Measurements from ENCODE around the gene PGAP3. TPM values are rescaled to one million over a fixed set of nuclear protein-coding genes. Genes with fewer than 3 reads are reported as not detected.

Gene PGAP3
- total and polyA plus RNA-seq, 3 experiments from 2014 or later, result 11.8 to 22.4 (median 12.1) TPM

DNA sequence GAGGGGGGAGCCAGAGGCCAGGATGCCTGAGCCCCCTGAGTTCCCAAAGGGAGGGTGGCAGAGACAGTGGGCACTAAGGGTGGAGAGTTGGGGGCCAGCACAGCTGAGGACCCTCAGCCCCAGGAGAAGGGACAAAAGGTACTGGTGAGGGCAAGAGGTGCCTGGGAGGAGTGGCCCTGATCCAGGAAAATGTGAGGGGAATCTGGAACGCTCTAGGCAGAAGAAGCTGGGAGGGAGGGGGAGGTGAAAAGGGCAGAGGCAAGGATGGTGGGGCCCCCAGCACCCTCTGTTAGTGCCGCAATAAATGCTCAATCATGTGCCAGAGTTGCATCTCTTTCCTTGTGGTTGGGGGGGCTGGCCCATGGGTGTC is 21.6 kb downstream of the PGAP3 start:
- H3K27ac Mint-ChIP-seq, result peak overlapping the region in 1 of 8 donors; percentile 72
- no peak overlapping the region for H3K27ac ChIP-seq (ENCODE audit: low read depth, low read length)
- H3K36me3 Mint-ChIP-seq, result peaks cover 0 to 18% (median 2%) of the 10 kb centered on the region in 3 donors
- CTCF ChIA-PET, result interaction anchor here (0.9 to 9.1 kb wide), 6 partner anchors 11 to 314 kb away, joined by 3 to 60 read pairs (median 4); partner anchors contain the start of gene PSMD3
- H3K36me3 ChIP-seq (ENCODE audit: insufficient read depth, low read length), result peaks cover 6% of the 10 kb centered on the region
- H3K9me3 ChIP-seq (ENCODE audit: low read length), result no peaks in the 10 kb centered on the region
- H3K4me3 ChIP-seq (ENCODE audit: low read length), result no peak overlapping the region
- no peaks in the 10 kb centered on the region for H3K27me3 ChIP-seq (ENCODE audit: insufficient read depth, low read length, poor library complexity, severe bottlenecking)
- peak overlapping the region in 1 of 7 donors; percentile 28 for H3K4me3 Mint-ChIP-seq
- H3K4me1 Mint-ChIP-seq, result peaks cover 4 to 16% (median 6%) of the 10 kb centered on the region in 3 donors
- H3K9me3 Mint-ChIP-seq, result no peaks in the 10 kb centered on the region
- peaks cover 6% of the 10 kb centered on the region for H3K4me1 ChIP-seq (ENCODE audit: insufficient read depth, low read length)
- H3K27me3 Mint-ChIP-seq, result peaks cover 3 to 25% of the 10 kb centered on the region in 2 donors
- DNase-seq, result no peak
- POLR2A ChIA-PET, result interaction anchor here (0.6 kb wide), 1 partner anchor 65 kb away, joined by 3 read pairs; no protein-coding TSS in a partner anchor

DNA sequence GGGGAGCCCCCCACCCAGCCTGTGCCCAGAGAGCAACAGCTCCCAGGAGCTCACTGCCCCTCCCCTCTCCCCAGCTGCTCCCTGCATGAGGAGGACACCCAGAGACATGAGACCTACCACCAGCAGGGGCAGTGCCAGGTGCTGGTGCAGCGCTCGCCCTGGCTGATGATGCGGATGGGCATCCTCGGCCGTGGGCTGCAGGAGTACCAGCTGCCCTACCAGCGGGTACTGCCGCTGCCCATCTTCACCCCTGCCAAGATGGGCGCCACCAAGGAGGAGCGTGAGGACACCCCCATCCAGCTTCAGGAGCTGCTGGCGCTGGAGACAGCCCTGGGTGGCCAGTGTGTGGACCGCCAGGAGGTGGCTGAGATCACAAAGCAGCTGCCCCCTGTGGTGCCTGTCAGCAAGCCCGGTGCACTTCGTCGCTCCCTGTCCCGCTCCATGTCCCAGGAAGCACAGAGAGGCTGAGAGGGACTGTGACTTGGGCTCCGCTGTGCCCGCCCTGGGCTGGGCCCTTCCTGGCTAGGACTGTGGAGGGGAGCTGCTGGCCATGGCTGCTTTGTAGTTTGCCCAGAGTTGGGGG is 22.1 kb downstream of the PGAP3 start:
- ChIA-PET POLR2A (interaction anchor here (0.6 kb wide), 1 partner anchor 64 kb away, joined by 3 read pairs; no protein-coding TSS in a partner anchor), CTCF (interaction anchor here (0.9 to 9.1 kb wide), 5 partner anchors 11 to 315 kb away, joined by 3 to 60 read pairs (median 4); partner anchors contain the start of gene PSMD3)
- peak overlapping the region in 1 of 8 donors; percentile 33 for H3K27ac Mint-ChIP-seq
- no peak for DNase-seq
- H3K4me1 Mint-ChIP-seq, result peaks cover 4 to 16% (median 6%) of the 10 kb centered on the region in 3 donors
- H3K36me3 Mint-ChIP-seq, result peaks cover 0 to 23% (median 4%) of the 10 kb centered on the region in 3 donors
- peaks cover 11% of the 10 kb centered on the region for H3K36me3 ChIP-seq (ENCODE audit: insufficient read depth, low read length)
- H3K9me3 ChIP-seq (ENCODE audit: low read length), result no peaks in the 10 kb centered on the region
- H3K27ac ChIP-seq (ENCODE audit: low read depth, low read length), result no peak overlapping the region
- peaks cover 3 to 23% of the 10 kb centered on the region in 2 donors for H3K27me3 Mint-ChIP-seq
- H3K4me3 ChIP-seq (ENCODE audit: low read length), result no peak overlapping the region
- H3K4me3 Mint-ChIP-seq, result peak overlapping the region in 1 of 7 donors; percentile 23
- H3K4me1 ChIP-seq (ENCODE audit: insufficient read depth, low read length), result peaks cover 6% of the 10 kb centered on the region
- no peaks in the 10 kb centered on the region for H3K27me3 ChIP-seq (ENCODE audit: insufficient read depth, low read length, poor library complexity, severe bottlenecking)
- no peaks in the 10 kb centered on the region for H3K9me3 Mint-ChIP-seq

DNA sequence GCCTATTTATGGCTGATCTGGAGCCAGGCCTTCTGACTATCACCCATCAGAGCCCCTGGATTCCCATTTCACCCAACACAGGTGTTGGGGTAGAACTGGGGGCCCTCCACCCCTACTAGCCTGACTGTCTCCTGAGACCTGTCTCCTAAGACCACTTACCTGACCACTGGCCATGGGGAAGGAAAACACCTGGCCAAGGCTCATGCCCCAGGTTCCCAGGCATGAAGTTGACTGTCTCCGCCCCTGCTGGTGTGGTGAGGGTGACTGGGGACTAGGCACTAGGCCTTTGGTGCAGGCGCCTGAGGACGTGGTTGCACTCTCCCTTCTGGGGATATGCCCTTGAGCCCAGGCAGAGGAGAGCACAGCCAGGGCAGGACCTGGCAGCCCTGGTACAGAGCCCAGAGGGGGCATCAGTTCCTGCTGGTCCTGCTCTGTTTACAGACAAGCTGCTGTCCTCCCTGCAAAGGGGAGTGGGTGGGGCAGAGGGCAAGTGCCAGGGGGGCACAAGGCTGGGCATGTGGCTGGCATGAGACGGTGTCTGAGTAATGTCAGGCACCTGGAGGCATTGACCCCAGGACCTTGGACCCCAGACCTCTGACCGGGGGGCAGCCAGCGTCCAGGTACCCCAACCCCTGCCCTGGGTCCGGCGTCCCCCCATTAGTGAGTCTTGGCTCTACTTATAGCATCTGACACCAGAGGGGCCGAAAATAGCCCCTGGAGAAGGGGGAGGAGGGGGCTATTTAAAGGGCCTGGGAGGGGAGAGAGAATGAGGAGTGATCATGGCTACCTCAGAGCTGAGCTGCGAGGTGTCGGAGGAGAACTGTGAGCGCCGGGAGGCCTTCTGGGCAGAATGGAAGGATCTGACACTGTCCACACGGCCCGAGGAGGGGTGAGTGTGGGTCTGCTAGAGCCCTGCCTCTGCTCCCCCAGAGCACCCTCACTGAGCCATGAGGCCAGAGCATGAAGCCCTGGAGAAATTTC is 23.0 kb downstream of the PGAP3 start, which contains the start of gene TCAP:
Gene TCAP (plus strand): TSS at position 769 of the 981 bp plus-strand sequence. CDS start 11 bp downstream, at position 780.
- H3K36me3 Mint-ChIP-seq, result peaks cover 0 to 31% (median 4%) of the 10 kb centered on the region in 3 donors
- H3K27ac Mint-ChIP-seq, result peak within 1 kb of the TSS in 5 of 8 donors; percentile 23 to 71 (median 33)
- Histone ChIP-seq H3K4me1 (ENCODE audit: insufficient read depth, low read length) (peaks cover 6% of the 10 kb centered on the region), H3K9me3 (ENCODE audit: low read length) (no peaks in the 10 kb centered on the region), H3K27me3 (ENCODE audit: insufficient read depth, low read length, poor library complexity, severe bottlenecking) (no peaks in the 10 kb centered on the region), H3K4me3 (ENCODE audit: low read length) (no peak within 1 kb of the TSS), H3K36me3 (ENCODE audit: insufficient read depth, low read length) (peaks cover 19% of the 10 kb centered on the region), H3K27ac (ENCODE audit: low read depth, low read length) (no peak within 1 kb of the TSS)
- POLR2A ChIA-PET, result no interaction called here
- DNase-seq, result no peak
- peaks cover 3 to 19% of the 10 kb centered on the region in 2 donors for H3K27me3 Mint-ChIP-seq
- peak within 1 kb of the TSS in 2 of 7 donors; percentile 23 to 28 for H3K4me3 Mint-ChIP-seq
- CTCF ChIA-PET, result interaction anchor here (0.9 to 9.1 kb wide), 5 partner anchors 10 to 43 kb away, joined by 3 to 60 read pairs (median 9); no protein-coding TSS in a partner anchor
- H3K4me1 Mint-ChIP-seq, result peaks cover 4 to 16% (median 6%) of the 10 kb centered on the region in 3 donors
- H3K9me3 Mint-ChIP-seq, result no peaks in the 10 kb centered on the region

DNA sequence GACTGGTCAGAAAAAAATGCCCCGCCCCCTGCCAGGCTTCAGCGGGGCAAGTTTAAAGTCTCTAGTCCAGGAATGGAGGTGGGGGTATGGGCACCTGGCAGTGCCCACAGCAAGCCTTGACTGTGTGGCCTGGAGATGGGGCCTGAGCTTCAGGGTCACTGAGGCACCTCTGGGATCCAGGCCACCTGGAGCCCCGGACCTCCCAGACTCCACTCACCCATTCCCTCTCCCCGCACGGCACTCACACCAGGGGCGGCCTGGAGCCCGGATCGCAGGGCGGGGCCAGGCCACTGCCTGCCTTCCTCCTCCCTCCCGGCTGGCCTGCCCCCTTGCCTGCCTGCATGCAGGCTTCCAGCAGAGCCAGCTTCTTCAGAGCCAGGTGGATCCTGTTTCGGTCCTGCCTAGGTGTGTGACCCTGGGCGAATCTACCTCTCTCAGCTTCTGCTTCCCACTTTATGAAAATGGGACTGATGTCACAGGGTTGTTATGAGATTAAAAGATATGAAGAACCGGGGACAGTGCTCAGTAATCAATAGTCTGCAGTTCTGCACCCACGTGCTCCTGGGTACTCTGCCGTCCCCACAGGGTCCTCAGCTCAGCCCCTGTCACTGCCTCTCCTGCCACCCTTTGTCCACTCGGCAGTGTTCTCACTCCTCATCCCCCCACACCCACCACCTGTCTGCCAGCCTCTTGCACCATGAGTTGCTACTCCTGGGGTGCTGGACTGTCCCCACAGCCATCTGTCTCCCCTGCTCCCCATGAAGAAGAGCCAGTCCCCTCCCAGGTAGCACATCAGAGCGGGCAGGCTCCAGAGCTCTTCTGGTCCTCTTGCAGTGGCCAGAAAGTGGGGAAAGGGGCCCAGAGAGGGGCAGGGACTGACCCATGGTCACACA is 23.9 kb downstream of the PGAP3 start:
- Mint-ChIP-seq H3K9me3 (no peaks in the 10 kb centered on the region), H3K4me1 (peaks cover 4 to 16% (median 6%) of the 10 kb centered on the region in 3 donors), H3K27me3 (peaks cover 3 to 15% of the 10 kb centered on the region in 2 donors), H3K4me3 (peak overlapping the region in 1 of 7 donors; percentile 44), H3K36me3 (peaks cover 0 to 38% (median 4%) of the 10 kb centered on the region in 3 donors), H3K27ac (peak overlapping the region in 4 of 8 donors; percentile 23 to 71 (median 26))
- peaks cover 21% of the 10 kb centered on the region for H3K36me3 ChIP-seq (ENCODE audit: insufficient read depth, low read length)
- ChIA-PET CTCF (interaction anchor here (1.1 to 9.1 kb wide), 3 partner anchors 10 to 42 kb away, joined by 3 to 54 read pairs (median 9); no protein-coding TSS in a partner anchor), POLR2A (no interaction called here)
- peaks cover 11% of the 10 kb centered on the region for H3K4me1 ChIP-seq (ENCODE audit: insufficient read depth, low read length)
- no peaks in the 10 kb centered on the region for H3K27me3 ChIP-seq (ENCODE audit: insufficient read depth, low read length, poor library complexity, severe bottlenecking)
- no peak overlapping the region for H3K4me3 ChIP-seq (ENCODE audit: low read length)
- DNase-seq, result no peak
- H3K27ac ChIP-seq (ENCODE audit: low read depth, low read length), result no peak overlapping the region
- H3K9me3 ChIP-seq (ENCODE audit: low read length), result no peaks in the 10 kb centered on the region

DNA sequence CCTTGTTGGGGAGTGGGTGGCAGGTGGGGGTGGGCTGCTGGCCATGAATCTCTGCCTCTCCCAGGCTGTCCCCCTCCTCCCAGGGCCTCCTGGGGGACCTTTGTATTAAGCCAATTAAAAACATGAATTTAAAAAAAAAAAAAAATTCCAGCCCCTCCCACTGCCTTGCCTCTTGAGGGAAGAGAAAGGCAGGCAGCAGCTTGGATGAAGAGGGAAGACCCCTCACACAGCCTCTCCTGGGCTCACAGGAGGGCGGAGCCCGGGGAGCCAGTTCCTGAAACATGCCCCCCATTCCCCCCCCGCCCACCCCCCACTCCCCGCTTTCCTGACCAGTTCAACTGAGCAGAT is 24.5 kb downstream of the PGAP3 start:
- Mint-ChIP-seq H3K4me3 (no peak overlapping the region), H3K36me3 (peaks cover 0 to 45% (median 4%) of the 10 kb centered on the region in 3 donors), H3K27me3 (peaks cover 1 to 10% of the 10 kb centered on the region in 2 donors), H3K4me1 (peaks cover 0 to 11% (median under 1%) of the 10 kb centered on the region in 3 donors), H3K9me3 (no peaks in the 10 kb centered on the region), H3K27ac (peak overlapping the region in 2 of 8 donors; percentile 26 to 75)
- CTCF ChIA-PET, result interaction anchor here (1.6 to 9.1 kb wide), 2 partner anchors 9 to 41 kb away, joined by 9 to 54 read pairs; no protein-coding TSS in a partner anchor
- Histone ChIP-seq H3K27me3 (ENCODE audit: insufficient read depth, low read length, poor library complexity, severe bottlenecking) (no peaks in the 10 kb centered on the region), H3K4me1 (ENCODE audit: insufficient read depth, low read length) (peaks cover 12% of the 10 kb centered on the region), H3K4me3 (ENCODE audit: low read length) (no peak overlapping the region), H3K9me3 (ENCODE audit: low read length) (no peaks in the 10 kb centered on the region), H3K36me3 (ENCODE audit: insufficient read depth, low read length) (peaks cover 21% of the 10 kb centered on the region), H3K27ac (ENCODE audit: low read depth, low read length) (no peak overlapping the region)
- POLR2A ChIA-PET, result no interaction called here
- no peak for DNase-seq

DNA sequence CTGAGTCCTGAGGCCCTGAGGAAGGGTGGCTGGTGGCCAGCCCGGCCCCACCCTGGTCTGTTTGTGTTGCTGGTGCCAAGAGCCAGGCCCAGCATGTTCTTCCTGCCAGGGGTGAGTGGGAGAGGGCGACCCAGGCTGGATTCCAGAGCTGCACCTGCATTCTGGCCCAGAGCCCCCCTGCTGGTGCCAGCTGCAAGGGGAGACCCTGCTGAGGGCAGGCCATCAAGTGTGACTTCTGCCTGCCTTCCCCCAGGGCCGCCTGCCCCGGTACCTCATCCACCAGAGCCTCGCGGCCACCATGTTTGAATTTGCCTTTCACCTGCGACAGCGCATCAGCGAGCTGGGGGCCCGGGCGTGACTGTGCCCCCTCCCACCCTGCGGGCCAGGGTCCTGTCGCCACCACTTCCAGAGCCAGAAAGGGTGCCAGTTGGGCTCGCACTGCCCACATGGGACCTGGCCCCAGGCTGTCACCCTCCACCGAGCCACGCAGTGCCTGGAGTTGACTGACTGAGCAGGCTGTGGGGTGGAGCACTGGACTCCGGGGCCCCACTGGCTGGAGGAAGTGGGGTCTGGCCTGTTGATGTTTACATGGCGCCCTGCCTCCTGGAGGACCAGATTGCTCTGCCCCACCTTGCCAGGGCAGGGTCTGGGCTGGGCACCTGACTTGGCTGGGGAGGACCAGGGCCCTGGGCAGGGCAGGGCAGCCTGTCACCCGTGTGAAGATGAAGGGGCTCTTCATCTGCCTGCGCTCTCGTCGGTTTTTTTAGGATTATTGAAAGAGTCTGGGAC is 25.1 kb downstream of the PGAP3 start:
- Histone ChIP-seq H3K27ac (ENCODE audit: low read depth, low read length) (no peak overlapping the region), H3K4me1 (ENCODE audit: insufficient read depth, low read length) (peaks cover 16% of the 10 kb centered on the region), H3K36me3 (ENCODE audit: insufficient read depth, low read length) (peaks cover 21% of the 10 kb centered on the region), H3K27me3 (ENCODE audit: insufficient read depth, low read length, poor library complexity, severe bottlenecking) (no peaks in the 10 kb centered on the region), H3K4me3 (ENCODE audit: low read length) (no peak overlapping the region), H3K9me3 (ENCODE audit: low read length) (no peaks in the 10 kb centered on the region)
- POLR2A ChIA-PET, result no interaction called here
- Mint-ChIP-seq H3K4me3 (no peak overlapping the region), H3K9me3 (no peaks in the 10 kb centered on the region), H3K27me3 (peaks cover 1 to 10% of the 10 kb centered on the region in 2 donors), H3K4me1 (peaks cover 0 to 6% (median 0%) of the 10 kb centered on the region in 3 donors), H3K36me3 (peaks cover 0 to 49% (median 4%) of the 10 kb centered on the region in 3 donors), H3K27ac (peak overlapping the region in 1 of 8 donors; percentile 75)
- CTCF ChIA-PET, result interaction anchor here (9.1 kb wide), 1 partner anchor 41 kb away, joined by 54 read pairs; no protein-coding TSS in a partner anchor
- no peak for DNase-seq

Data from CD8-positive, alpha-beta memory T cell (primary cell).